Activated CD8-positive, alpha-beta T cell treated with anti-CD3 and anti-CD28 coated beads for 36 hours (primary cell): ENCODE results near the gene SYNGR4. TPM values are rescaled to one million over a fixed set of nuclear protein-coding genes. Genes with fewer than 3 reads are reported as not detected.

Experiments
- ATAC-seq: fragments of 200-7000 bp; cut with Tn5 transposase; one replicate; pipeline ENCODE4 v1.10.0; 2021; ENCODE audit warnings: mild to moderate bottlenecking, moderate library complexity
- CTCF ChIA-PET: fragments of 350-600 bp; sonication (Branson Sonifier 250); formaldehyde crosslinking; loops from one replicate; lab custom pipeline; 2021; ENCODE audit warnings: antibody characterized with exemption; lab: Charles Lee
- POLR2A ChIA-PET: fragments of 350-600 bp; sonication (Branson Sonifier 250); formaldehyde crosslinking; loops from one replicate; lab custom pipeline; 2021; ENCODE audit warnings: antibody characterized with exemption; lab: Charles Lee
- DNase-seq: peaks from one replicate; pipeline ENCODE4 v3.0.0-alpha.2; 2020
- H3K27ac Mint-ChIP-seq: one replicate; pipeline ENCODE4 v1.8.0; 2021; ENCODE audit warnings: mild to moderate bottlenecking, mixed read lengths
- H3K27me3 Mint-ChIP-seq: one replicate; pipeline ENCODE4 v1.8.0; 2021; ENCODE audit warnings: mixed read lengths
- H3K36me3 Mint-ChIP-seq: one replicate; pipeline ENCODE4 v1.8.0; 2021; ENCODE audit warnings: low read depth, mixed read lengths
- H3K4me1 Mint-ChIP-seq: one replicate; pipeline ENCODE4 v1.8.0; 2021; ENCODE audit warnings: low read depth, mixed read lengths
- H3K4me3 Mint-ChIP-seq: one replicate; pipeline ENCODE4 v1.8.0; 2021; ENCODE audit warnings: mild to moderate bottlenecking, moderate library complexity, mixed read lengths
- H3K9me3 Mint-ChIP-seq: one replicate; pipeline ENCODE4 v1.8.0; 2021; ENCODE audit warnings: mixed read lengths
- intact Hi-C: fragments of 100-400 bp; cut with micrococcal nuclease; formaldehyde crosslinking; loops from one replicate; pipeline ENCODE4 v1.10.0; 2022
- total RNA-seq, 2 experiments: library from RNA; stranded (reverse); gene quantifications; one replicate each; pipeline ENCODE4 v1.2.3, GENCODE V29; 2021
- TF ChIP-seq, protein P1 (sequence below): fragments of 200-600 bp; IDR thresholded peaks from one replicate; pipeline ENCODE4 v1.8.0; 2022; ENCODE audit warnings: antibody characterized with exemption, mild to moderate bottlenecking

SYNGR4 gene
- total RNA-seq, 2 experiments from 2014 or later = 0.38 TPM; not detected in 1

DNA sequence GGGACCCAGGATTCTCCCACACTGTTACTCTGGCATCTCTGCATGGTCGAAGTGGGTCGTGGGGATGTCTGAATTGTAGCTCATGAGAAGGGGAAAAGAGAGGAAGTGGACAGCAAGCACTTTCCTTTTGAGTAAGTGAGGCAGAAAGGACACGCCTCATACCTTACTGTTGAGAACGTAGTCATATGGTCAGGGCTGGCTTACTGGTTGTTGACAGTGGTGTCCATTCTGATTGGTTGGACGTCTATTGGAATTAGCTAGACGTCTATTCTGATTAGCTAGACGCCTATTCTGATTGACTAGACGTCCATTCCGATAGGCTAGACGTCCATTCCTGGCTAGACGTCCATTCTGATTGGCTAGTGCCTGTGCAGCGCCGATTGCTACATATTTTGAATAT is 41.7 kb downstream of the SYNGR4 start:
- H3K27me3 Mint-ChIP-seq = peaks cover 4% of the 10 kb centered on the region
- intact Hi-C loops = no loop called here
- ChIA-PET POLR2A (no interaction called here), CTCF (interaction anchor here (1.0 kb wide), 1 partner anchor 15 kb away, joined by 3 read pairs; the partner anchor contains the start of gene KDELR1)
- no peak overlapping the region for H3K4me3 Mint-ChIP-seq
- H3K36me3 Mint-ChIP-seq = no peaks in the 10 kb centered on the region
- DNase-seq (no peak), ATAC-seq (no peak)
- peaks cover 7% of the 10 kb centered on the region for H3K4me1 Mint-ChIP-seq
- no peak overlapping the region for H3K27ac Mint-ChIP-seq
- no peaks in the 10 kb centered on the region for H3K9me3 Mint-ChIP-seq
- TF ChIP-seq, protein P1, sequence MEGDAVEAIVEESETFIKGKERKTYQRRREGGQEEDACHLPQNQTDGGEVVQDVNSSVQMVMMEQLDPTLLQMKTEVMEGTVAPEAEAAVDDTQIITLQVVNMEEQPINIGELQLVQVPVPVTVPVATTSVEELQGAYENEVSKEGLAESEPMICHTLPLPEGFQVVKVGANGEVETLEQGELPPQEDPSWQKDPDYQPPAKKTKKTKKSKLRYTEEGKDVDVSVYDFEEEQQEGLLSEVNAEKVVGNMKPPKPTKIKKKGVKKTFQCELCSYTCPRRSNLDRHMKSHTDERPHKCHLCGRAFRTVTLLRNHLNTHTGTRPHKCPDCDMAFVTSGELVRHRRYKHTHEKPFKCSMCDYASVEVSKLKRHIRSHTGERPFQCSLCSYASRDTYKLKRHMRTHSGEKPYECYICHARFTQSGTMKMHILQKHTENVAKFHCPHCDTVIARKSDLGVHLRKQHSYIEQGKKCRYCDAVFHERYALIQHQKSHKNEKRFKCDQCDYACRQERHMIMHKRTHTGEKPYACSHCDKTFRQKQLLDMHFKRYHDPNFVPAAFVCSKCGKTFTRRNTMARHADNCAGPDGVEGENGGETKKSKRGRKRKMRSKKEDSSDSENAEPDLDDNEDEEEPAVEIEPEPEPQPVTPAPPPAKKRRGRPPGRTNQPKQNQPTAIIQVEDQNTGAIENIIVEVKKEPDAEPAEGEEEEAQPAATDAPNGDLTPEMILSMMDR = no peak

DNA sequence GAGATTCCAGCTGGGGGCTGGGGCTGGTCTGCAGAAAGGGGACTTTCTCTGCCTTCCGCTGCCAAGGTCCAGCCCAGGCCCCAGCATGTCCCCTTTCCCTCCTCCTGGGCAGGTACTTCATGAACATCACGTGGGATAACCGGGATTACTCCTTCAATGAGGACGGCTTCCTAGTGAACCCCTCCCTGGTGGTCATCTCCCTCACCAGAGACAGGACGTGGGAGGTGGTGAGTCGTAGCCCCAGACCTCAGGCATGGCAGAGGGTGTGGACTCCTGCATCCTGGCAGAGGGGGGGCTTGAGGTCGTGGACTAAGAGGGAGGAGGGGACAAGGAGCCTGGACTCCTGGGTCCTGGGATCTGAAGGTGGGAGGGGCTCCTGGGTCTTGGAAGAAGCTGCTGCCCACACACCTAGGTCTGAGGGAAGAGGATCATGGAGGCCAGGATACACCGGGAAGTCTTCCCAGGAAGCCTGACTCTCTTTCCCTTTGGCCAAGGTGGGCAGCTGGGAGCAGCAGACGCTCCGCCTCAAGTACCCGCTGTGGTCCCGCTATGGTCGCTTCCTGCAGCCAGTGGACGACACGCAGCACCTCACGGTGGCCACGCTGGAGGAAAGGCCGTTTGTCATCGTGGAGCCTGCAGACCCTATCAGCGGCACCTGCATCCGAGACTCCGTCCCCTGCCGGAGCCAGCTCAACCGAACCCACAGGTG is 49.9 kb downstream of the SYNGR4 start:
- intact Hi-C loops = no loop called here
- ChIA-PET POLR2A (interaction anchor here (1.5 kb wide), 1 partner anchor 18 kb away, joined by 5 read pairs; no protein-coding TSS in a partner anchor), CTCF (interaction anchor here (1.1 to 2.7 kb wide), 3 partner anchors 21 to 171 kb away, joined by 4 to 10 read pairs (median 5); partner anchors contain the start of genes GRIN2D and KDELR1)
- DNase-seq (no peak), ATAC-seq (no peak)
- TF ChIP-seq, protein P1 = no peak
- H3K4me1 Mint-ChIP-seq = peaks cover 20% of the 10 kb centered on the region
- H3K27me3 Mint-ChIP-seq = peaks cover 15% of the 10 kb centered on the region
- H3K9me3 Mint-ChIP-seq = no peaks in the 10 kb centered on the region
- no peak overlapping the region for H3K27ac Mint-ChIP-seq
- H3K4me3 Mint-ChIP-seq = no peak overlapping the region
- no peaks in the 10 kb centered on the region for H3K36me3 Mint-ChIP-seq

DNA sequence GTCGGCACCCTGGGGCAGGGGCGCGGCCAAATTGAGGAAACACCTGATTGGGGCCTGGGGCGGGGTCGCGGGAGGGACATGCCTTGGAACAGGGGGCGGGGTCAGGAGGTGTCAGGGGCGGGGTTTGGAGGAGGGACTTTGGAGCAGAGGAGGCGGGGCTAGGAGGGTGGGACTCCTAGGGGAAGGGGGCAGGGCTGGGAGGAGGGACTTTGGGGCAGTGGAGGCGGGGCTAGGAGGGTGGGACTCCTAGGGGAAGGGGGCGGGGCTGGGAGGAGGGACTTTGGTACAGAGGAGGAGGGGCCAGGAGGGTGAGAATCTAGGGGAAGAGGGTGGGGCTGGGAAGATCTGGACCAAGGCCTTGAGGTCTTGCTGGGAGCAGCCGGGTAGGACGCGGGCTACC is 51.2 kb downstream of the SYNGR4 start:
- Mint-ChIP-seq H3K27me3 (peaks cover 15% of the 10 kb centered on the region), H3K9me3 (no peaks in the 10 kb centered on the region), H3K27ac (no peak overlapping the region), H3K4me3 (no peak overlapping the region), H3K36me3 (no peaks in the 10 kb centered on the region), H3K4me1 (peaks cover 24% of the 10 kb centered on the region)
- POLR2A ChIA-PET = no interaction called here
- CTCF ChIA-PET = interaction anchor here (1.7 to 2.7 kb wide), 2 partner anchors 24 to 169 kb away, joined by 5 to 10 read pairs; partner anchors contain the start of gene KDELR1
- TF ChIP-seq, protein P1 = no peak
- ATAC-seq = peak; percentile 73
- DNase-seq = peak; percentile 85
- intact Hi-C loops = no loop called here

DNA sequence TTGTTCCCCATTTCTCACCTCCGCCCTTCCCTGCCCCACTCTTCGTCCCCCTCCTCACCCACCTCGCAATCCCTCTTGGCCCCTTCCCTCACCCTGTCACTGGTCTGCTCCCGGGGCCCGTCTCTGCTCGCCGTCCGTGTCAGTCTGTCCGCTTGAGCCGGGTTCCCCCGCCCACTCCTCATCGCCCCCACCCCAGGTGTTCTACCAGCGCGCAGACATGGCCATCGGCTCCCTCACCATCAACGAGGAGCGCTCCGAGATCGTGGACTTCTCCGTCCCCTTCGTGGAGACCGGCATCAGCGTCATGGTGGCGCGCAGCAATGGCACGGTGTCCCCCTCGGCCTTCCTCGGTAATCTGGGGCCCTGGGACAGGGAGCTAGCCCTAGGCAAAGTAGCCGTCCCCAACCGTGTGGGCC is 51.6 kb downstream of the SYNGR4 start:
- no peak for ATAC-seq
- no peak overlapping the region for H3K27ac Mint-ChIP-seq
- no peaks in the 10 kb centered on the region for H3K9me3 Mint-ChIP-seq
- no peak for DNase-seq
- ChIA-PET CTCF (no interaction called here), POLR2A (no interaction called here)
- intact Hi-C loops = no loop called here
- H3K36me3 Mint-ChIP-seq = no peaks in the 10 kb centered on the region
- peaks cover 15% of the 10 kb centered on the region for H3K27me3 Mint-ChIP-seq
- no peak overlapping the region for H3K4me3 Mint-ChIP-seq
- H3K4me1 Mint-ChIP-seq = peaks cover 24% of the 10 kb centered on the region
- TF ChIP-seq, protein P1 = no peak

DNA sequence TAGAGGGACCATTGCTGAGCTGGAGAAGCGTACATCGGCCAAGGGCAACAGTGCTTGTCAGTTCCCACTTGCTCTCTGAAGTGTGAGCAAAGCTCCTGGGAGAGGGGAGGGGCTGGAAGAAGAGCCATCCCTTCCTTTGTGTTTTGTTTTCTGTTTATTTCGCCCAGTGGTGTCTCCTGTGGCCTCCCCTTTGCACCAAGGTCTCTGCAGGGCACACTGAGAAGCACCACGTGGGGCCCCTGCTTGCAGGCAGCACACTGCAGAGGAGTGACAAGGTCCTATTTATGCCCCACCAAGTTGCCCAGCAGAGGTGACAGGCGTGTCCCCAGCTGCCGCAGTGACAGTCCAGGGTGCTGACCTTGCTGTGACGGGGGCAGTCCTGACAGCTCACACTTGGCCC is 53.3 kb downstream of the SYNGR4 start:
- Mint-ChIP-seq H3K27me3 (peaks cover 15% of the 10 kb centered on the region), H3K36me3 (no peaks in the 10 kb centered on the region), H3K4me3 (no peak overlapping the region), H3K4me1 (peaks cover 24% of the 10 kb centered on the region), H3K27ac (no peak overlapping the region), H3K9me3 (no peaks in the 10 kb centered on the region)
- intact Hi-C loops = no loop called here
- no peak for ATAC-seq
- TF ChIP-seq, protein P1 = no peak
- ChIA-PET POLR2A (interaction anchor here (1.2 kb wide), 1 partner anchor 53 kb away, joined by 3 read pairs; the partner anchor contains the start of gene SYNGR4), CTCF (interaction anchor here (1.3 kb wide), 1 partner anchor 26 kb away, joined by 4 read pairs; the partner anchor contains the start of gene KDELR1)
- no peak for DNase-seq
